Activated gamma-delta T cell treated with Interleukin-2 at 50 U/mL for 16 hours (primary cell): Measurements from ENCODE around the gene TMEM167A.
"Not testable (repeated sequence)": the region's sequence is repeated elsewhere in the genome, so short reads cannot be mapped to it uniquely, and the experiment has no call there.

Experiments
- DNase-seq: peaks from one replicate; pipeline ENCODE4 v3.0.0-alpha.2; 2020

Gene TMEM167A

GRCh38 chr5:83085106-83085505 lies 7.9 kb upstream of the TMEM167A start:
- no peak for DNase-seq

GRCh38 chr5:83084336-83084735 lies 7.1 kb upstream of the TMEM167A start:
- DNase-seq = no peak

- DNase-seq = no peak
Measured at GRCh38 chr5:83082750-83083149, 5.6 kb upstream of the TMEM167A start.

GRCh38 chr5:83077662-83078261 lies 568 bp upstream of the TMEM167A start:
- no peak for DNase-seq

- DNase-seq = no peak
Measured at GRCh38 chr5:83072966-83073365, 4.2 kb downstream of the TMEM167A start.

- no peak for DNase-seq
Measured at GRCh38 chr5:83071286-83072051, 5.7 kb downstream of the TMEM167A start.

- no peak for DNase-seq
Measured at GRCh38 chr5:83069096-83069799, 7.9 kb downstream of the TMEM167A start.

GRCh38 chr5:83067377-83067776 lies 9.8 kb downstream of the TMEM167A start:
- not testable (repeated sequence) for DNase-seq

- DNase-seq = no peak
Measured at GRCh38 chr5:83066548-83067110, 10.6 kb downstream of the TMEM167A start.

GRCh38 chr5:83059341-83059740 lies 17.9 kb downstream of the TMEM167A start:
- no peak for DNase-seq

- no peak for DNase-seq
Measured at GRCh38 chr5:83058726-83059125, 18.5 kb downstream of the TMEM167A start.

- DNase-seq = no peak
Measured at GRCh38 chr5:83055166-83055565, 22.0 kb downstream of the TMEM167A start.

- DNase-seq = no peak
Measured at GRCh38 chr5:83050723-83051340, 26.4 kb downstream of the TMEM167A start.

GRCh38 chr5:83049370-83049885 lies 27.8 kb downstream of the TMEM167A start:
- no peak for DNase-seq

- no peak for DNase-seq
Measured at GRCh38 chr5:83048811-83049210, 28.4 kb downstream of the TMEM167A start.

- no peak for DNase-seq
Measured at GRCh38 chr5:83048277-83048676, 28.9 kb downstream of the TMEM167A start.

GRCh38 chr5:83044926-83045325 lies 32.3 kb downstream of the TMEM167A start:
- no peak for DNase-seq

- no peak for DNase-seq
Measured at GRCh38 chr5:83042507-83042906, 34.7 kb downstream of the TMEM167A start.

- DNase-seq = no peak
Measured at GRCh38 chr5:83038924-83039323, 38.3 kb downstream of the TMEM167A start.

GRCh38 chr5:83036991-83037575 lies 40.1 kb downstream of the TMEM167A start:
- no peak for DNase-seq

- no peak for DNase-seq
Measured at GRCh38 chr5:83035373-83036100, 41.7 kb downstream of the TMEM167A start.
